OCI-LY7 (cell line): Measurements from ENCODE around the gene BCL7A. TPM values are rescaled to one million over a fixed set of nuclear protein-coding genes. Genes with fewer than 3 reads are reported as not detected.

Experiments
- BruUV-seq: library from RNA; stranded (reverse); fragments of 400-500 nt; replicated peaks from 2 replicates; lab custom pipeline; 2021; lab: Mats Ljungman, UMichigan
- CTCF ChIA-PET: fragments of 300-600 bp; sonication (Branson Sonifier 250); formaldehyde crosslinking; loops from one replicate; lab custom pipeline; 2022; ENCODE audit warnings: antibody characterized with exemption; ENCODE audit not compliant: unreplicated experiment; lab: Charles Lee
- POLR2A ChIA-PET: fragments of 300-600 bp; sonication (Branson Sonifier 250); formaldehyde crosslinking; loops from one replicate; lab custom pipeline; 2022; ENCODE audit warnings: antibody characterized with exemption; lab: Charles Lee
- DNase-seq: peaks from one replicate; pipeline ENCODE4 v3.0.0-alpha.2; 2015; ENCODE audit warnings: low spot score
- H2AFZ ChIP-seq: fragments of 200-600 bp; sonication (generic), shearing (Covaris generic); 2 replicates; pipeline ENCODE4 v1.6.1; 2014; ENCODE audit warnings: mild to moderate bottlenecking, antibody characterized with exemption, low read length, moderate library complexity
- H3K27ac ChIP-seq: fragments of 200-600 bp; sonication (generic); 2 replicates; pipeline ENCODE4 v1.5.1; 2014; ENCODE audit warnings: mixed run types, low read depth, mild to moderate bottlenecking, moderate library complexity, low read length, inconsistent platforms; ENCODE audit not compliant: poor library complexity, severe bottlenecking
- H3K36me3 ChIP-seq: fragments of 200-600 bp; sonication (generic); 2 replicates; pipeline ENCODE4 v1.6.1; 2014; ENCODE audit warnings: mild to moderate bottlenecking, antibody characterized with exemption, low read length, moderate library complexity, mixed read lengths; ENCODE audit not compliant: insufficient read depth
- H3K4me1 ChIP-seq: fragments of 200-600 bp; sonication (generic); 2 replicates; pipeline ENCODE4 v1.5.1; 2014; ENCODE audit warnings: mild to moderate bottlenecking, low read length; ENCODE audit not compliant: insufficient read depth, poor library complexity, severe bottlenecking
- H3K4me2 ChIP-seq: fragments of 200-600 bp; sonication (generic); 2 replicates; pipeline ENCODE4 v1.6.1; 2014; ENCODE audit warnings: mild to moderate bottlenecking, low read length
- H3K4me3 ChIP-seq: fragments of 200-600 bp; sonication (generic); 2 replicates; pipeline ENCODE4 v1.5.1; 2014; ENCODE audit warnings: mild to moderate bottlenecking, low read depth, low read length; ENCODE audit not compliant: poor library complexity, severe bottlenecking
- H3K79me2 ChIP-seq: fragments of 200-600 bp; sonication (generic); 2 replicates; pipeline ENCODE4 v1.6.1; 2016; ENCODE audit warnings: low read depth, mild to moderate bottlenecking, low read length, moderate library complexity, mixed read lengths; ENCODE audit not compliant: insufficient read depth
- H3K9me2 ChIP-seq: fragments of 200-600 bp; sonication (generic); 2 replicates; pipeline ENCODE4 v1.6.1; 2016; ENCODE audit warnings: mild to moderate bottlenecking, low read length, mixed read lengths; ENCODE audit not compliant: insufficient read depth
- H3K9me3 ChIP-seq: fragments of 200-600 bp; sonication (generic); 2 replicates; pipeline ENCODE4 v1.6.1; 2014; ENCODE audit warnings: mild to moderate bottlenecking, mixed run types, low read length, mixed read lengths
- H4K20me1 ChIP-seq: fragments of 200-600 bp; sonication (generic); 2 replicates; pipeline ENCODE4 v1.6.1; 2014; ENCODE audit warnings: mild to moderate bottlenecking, antibody characterized with exemption, low read length, moderate library complexity, mixed read lengths; ENCODE audit not compliant: insufficient read depth
- EZH2phosphoT487 ChIP-seq: fragments of 200-600 bp; sonication (generic); IDR thresholded peaks from 2 replicates; pipeline ENCODE4 v1.6.1; 2018; ENCODE audit warnings: low read depth, borderline replicate concordance, mild to moderate bottlenecking, mixed run types, antibody characterized with exemption, low read length, moderate library complexity, mixed read lengths
- intact Hi-C: fragments of 100-400 bp; cut with micrococcal nuclease; formaldehyde crosslinking; loops from one replicate; pipeline ENCODE4 v1.10.0; 2022; ENCODE audit not compliant: unreplicated experiment
- total RNA-seq, 2 experiments: library from RNA; depleted of rRNA in 1 of 2; stranded (reverse); fragments of >200 nt in 1 of 2; shearing (Covaris generic) in 1 of 2; gene quantifications; 2 replicates each; pipeline ENCODE4 v1.2.3, GENCODE V29; 2014 to 2022
- TF ChIP-seq, protein P1 (sequence below): fragments of 200-600 bp; sonication (generic); conservative IDR thresholded peaks from 2 replicates; pipeline ENCODE4 v1.5.1; 2014; ENCODE audit warnings: mild to moderate bottlenecking, antibody characterized with exemption, low read length, moderate library complexity, mixed read lengths

The BCL7A gene
- total RNA-seq, 2 experiments from 2014 or later = 76.2 to 84.7 TPM

DNA sequence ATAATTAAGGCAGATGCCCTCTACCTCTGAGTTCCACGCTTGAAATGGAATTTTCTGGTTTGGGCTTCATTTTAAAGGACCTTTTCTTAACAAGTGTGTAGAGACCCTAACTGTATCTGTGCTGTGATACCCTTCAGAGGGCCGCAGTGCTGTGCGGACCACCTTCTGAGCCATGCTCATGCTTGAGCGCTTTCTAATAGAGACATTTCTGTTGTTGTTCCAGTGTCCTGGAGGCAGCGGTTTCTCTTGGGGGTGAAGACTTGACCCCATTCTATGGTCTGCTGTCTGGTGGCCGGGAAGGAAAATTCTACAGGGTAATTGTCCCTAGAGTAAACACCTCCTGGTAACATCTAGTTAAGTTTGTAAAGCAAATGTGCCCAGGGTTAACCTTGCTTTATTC is 46.7 kb upstream of the BCL7A start:
- no peak overlapping the region for H3K27ac ChIP-seq

DNA sequence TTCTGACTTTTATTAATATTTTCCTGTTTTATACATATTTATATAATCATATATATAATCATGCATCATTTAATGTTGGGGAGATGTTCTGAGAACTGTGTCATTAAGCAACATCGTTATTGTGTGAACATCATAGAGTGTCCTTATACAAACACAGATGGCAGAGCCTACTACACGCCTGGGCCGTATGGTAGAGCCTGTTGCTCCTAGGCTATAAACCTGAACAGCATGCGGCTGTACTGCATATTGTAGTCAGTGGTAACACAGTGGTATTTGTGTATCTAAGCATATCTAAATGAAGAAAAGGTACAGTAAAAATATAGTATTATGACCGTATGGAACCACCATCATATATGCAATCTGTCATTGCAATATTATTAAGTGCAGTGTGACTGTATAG is 44.7 kb upstream of the BCL7A start:
- peaks cover 22% of the 10 kb centered on the region for H3K9me3 ChIP-seq
- H2AFZ ChIP-seq = no peak overlapping the region
- H3K27ac ChIP-seq = no peak overlapping the region
- H3K4me2 ChIP-seq = no peak overlapping the region
- ChIA-PET CTCF (no interaction called here), POLR2A (no interaction called here)
- H4K20me1 ChIP-seq = no peaks in the 10 kb centered on the region
- BruUV-seq = no TSS peak
- TF ChIP-seq, protein P1, sequence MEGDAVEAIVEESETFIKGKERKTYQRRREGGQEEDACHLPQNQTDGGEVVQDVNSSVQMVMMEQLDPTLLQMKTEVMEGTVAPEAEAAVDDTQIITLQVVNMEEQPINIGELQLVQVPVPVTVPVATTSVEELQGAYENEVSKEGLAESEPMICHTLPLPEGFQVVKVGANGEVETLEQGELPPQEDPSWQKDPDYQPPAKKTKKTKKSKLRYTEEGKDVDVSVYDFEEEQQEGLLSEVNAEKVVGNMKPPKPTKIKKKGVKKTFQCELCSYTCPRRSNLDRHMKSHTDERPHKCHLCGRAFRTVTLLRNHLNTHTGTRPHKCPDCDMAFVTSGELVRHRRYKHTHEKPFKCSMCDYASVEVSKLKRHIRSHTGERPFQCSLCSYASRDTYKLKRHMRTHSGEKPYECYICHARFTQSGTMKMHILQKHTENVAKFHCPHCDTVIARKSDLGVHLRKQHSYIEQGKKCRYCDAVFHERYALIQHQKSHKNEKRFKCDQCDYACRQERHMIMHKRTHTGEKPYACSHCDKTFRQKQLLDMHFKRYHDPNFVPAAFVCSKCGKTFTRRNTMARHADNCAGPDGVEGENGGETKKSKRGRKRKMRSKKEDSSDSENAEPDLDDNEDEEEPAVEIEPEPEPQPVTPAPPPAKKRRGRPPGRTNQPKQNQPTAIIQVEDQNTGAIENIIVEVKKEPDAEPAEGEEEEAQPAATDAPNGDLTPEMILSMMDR = no peak
- TF ChIP-seq EZH2phosphoT487 = no peak
- no peak overlapping the region for H3K4me3 ChIP-seq
- peaks cover 40% of the 10 kb centered on the region for H3K4me1 ChIP-seq
- no peak for DNase-seq
- H3K79me2 ChIP-seq = no peaks in the 10 kb centered on the region; the same call in 1 of the 2 replicates
- H3K36me3 ChIP-seq = peaks cover 30% of the 10 kb centered on the region
- H3K9me2 ChIP-seq = no peaks in the 10 kb centered on the region
- intact Hi-C loops = no loop called here

More for the DNA sequence above, 46.7 kb upstream of the BCL7A start:
- no peak overlapping the region for H2AFZ ChIP-seq
- H3K4me3 ChIP-seq = no peak overlapping the region
- H3K4me1 ChIP-seq = peaks cover 22% of the 10 kb centered on the region
- BruUV-seq = no TSS peak
- H3K9me2 ChIP-seq = no peaks in the 10 kb centered on the region
- POLR2A ChIA-PET = no interaction called here
- DNase-seq = no peak
- TF ChIP-seq EZH2phosphoT487 = no peak
- TF ChIP-seq, protein P1 = no peak
- intact Hi-C loops = no loop called here
- H3K36me3 ChIP-seq = peaks cover 33% of the 10 kb centered on the region
- CTCF ChIA-PET = no interaction called here
- H4K20me1 ChIP-seq = no peaks in the 10 kb centered on the region
- H3K79me2 ChIP-seq = no peaks in the 10 kb centered on the region; the same call in 1 of the 2 replicates
- H3K4me2 ChIP-seq = no peak overlapping the region
- H3K9me3 ChIP-seq = peaks cover 22% of the 10 kb centered on the region

DNA sequence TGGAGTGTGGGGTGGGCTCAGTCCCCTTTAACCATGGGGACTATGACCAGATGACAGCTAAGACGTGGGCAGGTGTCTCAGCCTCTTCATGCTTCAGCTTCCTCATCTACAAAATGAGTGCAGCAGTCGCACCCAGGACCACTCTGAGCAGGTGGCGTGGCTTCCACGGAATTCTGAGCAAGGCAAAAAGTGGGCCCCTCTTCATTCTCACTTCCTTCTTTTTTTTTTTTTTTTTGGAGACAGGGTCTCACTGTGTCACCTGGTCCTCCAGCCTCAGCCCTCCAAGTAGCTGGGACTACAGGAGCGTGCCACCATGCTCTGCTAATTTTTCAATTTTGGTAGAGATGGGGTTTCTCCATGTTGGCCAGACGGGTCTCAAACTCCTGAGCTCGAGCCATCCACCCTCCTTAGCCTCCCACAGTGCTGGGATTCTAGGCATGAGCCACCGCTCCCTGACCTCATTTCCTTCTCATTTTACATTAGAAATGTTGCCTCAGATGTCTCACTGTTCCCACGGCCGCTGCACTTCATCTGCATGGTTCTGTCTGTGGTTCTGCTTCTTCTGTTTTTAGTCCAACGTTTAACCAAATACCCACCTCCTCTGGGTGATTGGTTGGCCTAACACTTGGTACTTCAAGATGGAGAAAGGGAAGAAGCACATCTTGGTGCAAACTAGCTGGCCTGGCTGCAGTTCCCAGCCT is 41.3 kb upstream of the BCL7A start:
- H3K4me2 ChIP-seq = peak overlapping the region; percentile 74
- POLR2A ChIA-PET = interaction anchor here (0.6 to 8.3 kb wide), 12 partner anchors 10 to 624 kb away, joined by 3 to 187 read pairs (median 3); no protein-coding TSS in a partner anchor
- H4K20me1 ChIP-seq = no peaks in the 10 kb centered on the region
- H3K36me3 ChIP-seq = peaks cover 5% of the 10 kb centered on the region; the same call in 1 of the 2 replicates
- H3K4me1 ChIP-seq = peaks cover 74% of the 10 kb centered on the region
- peak overlapping the region; percentile 99 for H3K27ac ChIP-seq
- peak overlapping the region; percentile 38 for H3K4me3 ChIP-seq
- H3K9me3 ChIP-seq = no peaks in the 10 kb centered on the region
- H3K9me2 ChIP-seq = no peaks in the 10 kb centered on the region
- peak; percentile 98 for DNase-seq
- intact Hi-C loops = loop anchor here (1.0 to 2.0 kb wide), 5 partner anchors 24 to 178 kb away; partner anchors contain the start of gene CFAP251
- CTCF ChIA-PET = interaction anchor here (1.0 kb wide), 2 partner anchors 26 to 30 kb away, joined by 3 to 4 read pairs; no protein-coding TSS in a partner anchor
- H2AFZ ChIP-seq = no peak overlapping the region
- BruUV-seq = TSS peak; percentile 87
- peaks cover 3% of the 10 kb centered on the region; the same call in 1 of the 2 replicates for H3K79me2 ChIP-seq
- TF ChIP-seq EZH2phosphoT487 = no peak
- TF ChIP-seq, protein P1 = 0 out of 2 replicates have a peak, but pooled peaks have one; percentile 11
